CD4-positive, alpha-beta T cell treated with Interleukin-10 for 1 hour (primary cell): ENCODE measurements around the gene C1QTNF6.

ENCODE experiments used
- DNase-seq: peaks from one replicate; pipeline ENCODE4 v3.0.0-alpha.2; 2020

Gene C1QTNF6

GRCh38 chr22:37160027-37160426, 28.0 kb downstream of the C1QTNF6 start:
- no peak for DNase-seq

- DNase-seq = no peak
These were observed 29.1 kb downstream of the C1QTNF6 start for GRCh38 chr22:37158963-37159290.

GRCh38 chr22:37157516-37158285, 30.3 kb downstream of the C1QTNF6 start:
- DNase-seq = no peak

GRCh38 chr22:37156686-37157435, 31.2 kb downstream of the C1QTNF6 start:
- no peak for DNase-seq

- DNase-seq = no peak
These were observed 32.1 kb downstream of the C1QTNF6 start for GRCh38 chr22:37155971-37156370.

- DNase-seq = no peak
These were observed 32.9 kb downstream of the C1QTNF6 start for GRCh38 chr22:37154925-37155712.

- DNase-seq = no peak
These were observed 34.1 kb downstream of the C1QTNF6 start for GRCh38 chr22:37153901-37154300.

GRCh38 chr22:37151401-37151800, 36.6 kb downstream of the C1QTNF6 start:
- no peak for DNase-seq

- DNase-seq = no peak
These were observed 37.3 kb downstream of the C1QTNF6 start for GRCh38 chr22:37150701-37151100.

- DNase-seq = no peak
These were observed 39.0 kb downstream of the C1QTNF6 start for GRCh38 chr22:37148742-37149665.

GRCh38 chr22:37148031-37148651, 39.9 kb downstream of the C1QTNF6 start:
- DNase-seq = peak; percentile 58

GRCh38 chr22:37147186-37147990, 40.7 kb downstream of the C1QTNF6 start:
- DNase-seq = peak; percentile 43

GRCh38 chr22:37146507-37147180, 41.4 kb downstream of the C1QTNF6 start:
- DNase-seq = no peak

GRCh38 chr22:37146051-37146385, 42.0 kb downstream of the C1QTNF6 start:
- no peak for DNase-seq

- DNase-seq = no peak
These were observed 42.6 kb downstream of the C1QTNF6 start for GRCh38 chr22:37145180-37146050.

- no peak for DNase-seq
These were observed 43.9 kb downstream of the C1QTNF6 start for GRCh38 chr22:37144180-37144554.

GRCh38 chr22:37141971-37142370, 46.1 kb downstream of the C1QTNF6 start:
- DNase-seq = no peak

- DNase-seq = no peak
These were observed 46.6 kb downstream of the C1QTNF6 start for GRCh38 chr22:37141476-37141875.

- DNase-seq = no peak
These were observed 47.2 kb downstream of the C1QTNF6 start for GRCh38 chr22:37140686-37141323.
